ENCODE results near the gene INPP5A.

GRCh38 chr10:132534391-132535064, 3.1 kb upstream of the INPP5A start:
- TF ChIP-seq CTCF (IDR thresholded peaks at IDR 0.05; ENCODE audit: poor library complexity) (no peak), EZH2 (IDR thresholded peaks at IDR 0.05; ENCODE audit: borderline replicate concordance) (no peak), EZH2phosphoT487 (IDR thresholded peaks at IDR 0.05; ENCODE audit: low read depth, severe bottlenecking, unreplicated experiment) (no peak)
